Measurements from ENCODE around the gene POP7.
"Not testable (repeated sequence)": the region's sequence is repeated elsewhere in the genome, so short reads cannot be mapped to it uniquely, and the experiment has no call there.

Gene POP7

DNA sequence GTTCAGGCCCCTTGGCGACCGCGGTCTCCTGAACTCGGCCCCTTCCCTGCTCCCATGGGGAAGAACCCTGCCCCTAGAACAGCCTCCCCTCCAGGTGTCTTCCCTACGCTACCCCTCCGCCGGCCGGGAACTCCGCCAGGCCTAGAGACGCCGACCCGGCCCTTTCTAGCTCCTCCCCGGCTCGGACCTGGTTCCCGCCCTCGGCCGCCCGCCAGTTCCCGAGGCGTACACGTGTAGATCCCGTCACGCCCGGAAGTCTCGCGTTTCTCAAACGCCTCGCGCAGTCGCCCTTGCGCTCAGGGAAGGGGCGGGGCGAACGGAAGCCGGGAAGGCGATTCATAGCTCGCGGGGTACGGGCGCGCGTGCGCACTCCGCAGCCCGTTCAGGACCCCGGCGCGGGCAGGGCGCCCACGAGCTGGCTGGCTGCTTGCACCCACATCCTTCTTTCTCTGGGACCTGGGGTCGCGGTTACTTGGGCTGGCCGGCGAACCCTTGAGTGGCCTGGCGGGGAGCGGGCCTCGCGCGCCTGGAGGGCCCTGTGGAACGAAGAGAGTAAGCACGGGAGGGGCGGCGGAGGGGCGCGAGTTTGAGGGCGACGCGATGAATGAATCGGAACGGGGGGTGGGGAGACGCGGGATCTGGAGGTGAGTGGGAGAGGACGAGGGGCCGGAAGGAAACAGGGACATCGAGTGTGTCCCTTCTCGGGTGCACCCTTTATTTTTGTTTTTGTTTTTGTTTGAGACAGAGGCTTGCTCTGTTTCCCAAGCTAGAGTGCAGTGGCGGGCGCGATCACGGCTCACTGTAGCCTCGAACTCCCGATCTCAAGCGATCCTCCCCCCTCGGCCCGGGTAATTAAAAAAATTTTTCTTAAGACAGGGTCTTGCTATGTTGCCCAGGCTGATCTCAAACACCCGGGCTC lies at the start of gene POP7:
TSS of gene POP7 (plus strand) at position 369 of the 919 bp plus-strand sequence. CDS start 710 bp downstream, outside the sequence.
- peak; percentile 73 for DNase-seq (ENCODE audit: low read depth)

DNA sequence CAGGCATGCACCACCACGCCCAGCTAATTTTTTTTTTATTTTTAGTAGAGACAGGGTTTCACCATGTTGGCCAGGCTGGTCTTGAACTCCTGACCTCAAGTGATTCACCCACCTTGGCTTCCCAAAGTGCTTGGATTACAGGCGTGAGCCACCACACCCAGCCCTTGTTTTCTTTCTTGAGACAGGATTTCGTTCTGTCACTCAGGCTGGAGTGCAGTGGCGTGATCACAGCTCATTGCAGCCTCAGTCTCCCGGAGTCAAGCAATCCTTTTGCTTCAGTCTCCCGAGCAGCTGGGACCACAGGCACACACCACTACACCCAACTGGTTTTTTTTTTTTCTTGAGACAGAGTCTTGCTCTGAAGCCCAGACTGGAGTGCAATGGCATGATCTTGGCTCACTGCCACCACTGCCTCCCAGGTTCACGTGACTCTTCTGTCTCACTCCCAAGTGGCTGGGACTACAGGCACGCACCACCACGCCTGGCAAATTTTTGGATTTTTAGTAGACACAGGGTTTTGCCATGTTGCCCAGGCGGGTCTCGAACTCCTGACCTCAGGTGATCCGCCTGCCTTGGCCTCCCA lies 43.6 kb upstream of the POP7 start:
- not testable (repeated sequence) for DNase-seq (ENCODE audit: low read depth)

DNA sequence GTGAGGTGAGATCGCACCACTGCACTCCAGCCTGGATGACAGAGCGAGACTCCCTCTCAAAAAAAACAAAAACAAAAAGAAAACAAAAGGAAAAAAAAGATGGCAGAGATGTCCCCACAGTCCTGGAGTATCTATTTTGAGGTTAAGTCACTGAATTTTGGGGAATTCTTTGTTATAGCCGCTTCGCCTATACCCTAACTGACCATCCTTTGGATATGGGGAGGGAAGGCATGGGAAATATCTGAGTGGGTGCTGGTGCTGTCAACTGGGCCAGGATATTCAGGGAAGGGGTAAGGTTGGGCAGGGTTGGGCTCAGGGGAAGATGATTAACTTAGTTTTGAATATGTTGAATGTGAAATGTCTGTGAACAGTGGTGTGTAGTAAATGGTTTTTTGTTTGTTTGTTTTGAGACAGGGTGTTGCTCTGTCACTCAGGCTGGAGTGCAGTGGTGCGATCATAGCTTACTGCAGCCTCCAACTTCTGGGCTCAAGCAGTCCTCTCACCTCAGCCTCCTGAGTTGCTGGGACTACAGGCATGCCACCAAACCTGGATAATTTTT lies 40.7 kb upstream of the POP7 start:
- DNase-seq (ENCODE audit: low read depth), result no peak

DNA sequence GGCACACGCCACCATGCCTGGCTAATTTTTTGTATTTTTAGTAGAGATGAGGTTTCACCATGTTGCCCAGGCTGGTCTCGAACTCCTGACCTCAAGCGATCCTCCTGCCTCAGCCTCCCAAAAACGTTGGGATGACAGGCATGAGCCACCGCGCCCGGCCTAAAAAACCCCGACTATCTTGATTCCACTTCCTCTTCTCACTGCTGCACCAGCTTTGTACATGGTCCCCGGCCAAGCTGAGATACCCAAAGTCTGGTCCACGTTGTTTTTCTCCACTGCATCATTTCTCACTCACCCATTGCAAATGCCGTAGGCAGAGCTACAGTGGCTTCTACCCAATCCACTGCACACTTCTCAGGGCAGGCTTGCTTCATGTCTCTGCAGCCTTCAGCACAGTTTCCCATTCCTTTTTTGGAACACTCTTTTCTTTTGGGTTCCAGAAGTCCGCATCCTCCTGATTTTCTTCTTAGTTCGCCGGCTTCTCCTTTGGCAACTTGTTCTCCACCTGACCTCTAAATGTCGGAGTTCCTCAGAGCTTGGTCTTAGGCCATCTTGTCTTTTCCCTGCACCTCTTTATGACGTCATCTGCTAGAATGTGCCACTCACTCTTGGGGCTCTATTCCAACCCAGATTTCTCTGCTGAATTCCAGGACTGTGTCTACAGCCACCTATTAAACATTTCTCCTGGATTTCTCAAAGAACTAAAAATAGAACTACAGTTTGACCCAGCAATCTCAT lies 38.4 kb upstream of the POP7 start:
- no peak for DNase-seq (ENCODE audit: low read depth)

DNA sequence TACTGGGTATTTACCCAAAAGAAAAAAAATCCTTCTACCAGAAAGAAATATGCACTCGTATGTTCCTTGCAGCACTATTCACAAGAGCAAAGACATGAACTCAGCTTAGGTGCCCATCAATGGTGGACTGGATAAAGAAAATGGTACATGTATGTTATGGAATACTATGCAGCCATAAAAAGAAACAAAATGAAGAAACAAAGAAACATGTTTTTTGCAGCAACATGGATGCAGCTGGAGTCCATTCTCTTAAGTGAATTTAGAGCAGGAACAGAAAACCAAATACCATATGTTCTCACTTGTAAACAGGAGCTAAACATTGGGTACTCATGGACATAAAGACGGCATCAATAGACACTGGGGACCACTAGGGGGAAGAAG lies 37.9 kb upstream of the POP7 start:
- DNase-seq (ENCODE audit: low read depth), result no peak

DNA sequence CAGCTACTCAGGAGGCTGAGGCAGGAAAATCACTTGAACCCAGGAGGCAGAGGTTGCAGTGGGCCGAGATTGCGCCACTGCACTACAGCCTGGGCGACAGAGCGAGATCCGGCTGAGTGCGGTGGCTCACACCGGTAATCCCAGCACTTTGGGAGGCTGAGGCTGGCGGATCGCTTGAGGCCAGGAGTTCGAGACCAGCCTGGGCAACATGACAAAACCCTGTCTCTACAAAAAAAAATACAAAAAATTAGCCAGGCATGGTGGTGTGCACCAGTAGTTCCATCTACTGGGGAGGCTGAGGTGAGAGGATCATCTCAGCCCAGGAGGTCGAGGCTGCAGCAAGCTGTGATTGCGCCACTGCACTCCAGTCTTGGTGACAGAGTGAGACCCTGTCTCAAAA lies 36.8 kb upstream of the POP7 start:
- not testable (repeated sequence) for DNase-seq (ENCODE audit: low read depth)

DNA sequence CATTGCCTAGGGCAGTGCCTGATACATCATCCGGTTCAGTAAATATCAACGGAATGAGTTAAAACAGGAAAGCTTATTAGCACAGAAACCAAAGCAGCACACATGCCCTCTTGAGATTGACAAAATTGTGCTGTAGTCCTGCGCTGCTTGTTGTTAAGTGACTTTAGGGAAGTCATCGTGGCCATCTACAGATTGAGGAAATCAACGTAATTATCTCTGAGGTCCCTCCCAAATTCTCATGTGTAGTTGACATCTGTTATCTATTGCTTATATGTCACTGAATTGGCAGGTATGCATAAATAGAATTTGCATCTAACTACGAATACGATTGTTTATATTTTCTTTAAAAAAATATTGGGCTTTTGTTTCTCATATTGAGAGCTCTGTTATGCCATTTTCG lies 35.8 kb upstream of the POP7 start:
- no peak for DNase-seq (ENCODE audit: low read depth)

DNA sequence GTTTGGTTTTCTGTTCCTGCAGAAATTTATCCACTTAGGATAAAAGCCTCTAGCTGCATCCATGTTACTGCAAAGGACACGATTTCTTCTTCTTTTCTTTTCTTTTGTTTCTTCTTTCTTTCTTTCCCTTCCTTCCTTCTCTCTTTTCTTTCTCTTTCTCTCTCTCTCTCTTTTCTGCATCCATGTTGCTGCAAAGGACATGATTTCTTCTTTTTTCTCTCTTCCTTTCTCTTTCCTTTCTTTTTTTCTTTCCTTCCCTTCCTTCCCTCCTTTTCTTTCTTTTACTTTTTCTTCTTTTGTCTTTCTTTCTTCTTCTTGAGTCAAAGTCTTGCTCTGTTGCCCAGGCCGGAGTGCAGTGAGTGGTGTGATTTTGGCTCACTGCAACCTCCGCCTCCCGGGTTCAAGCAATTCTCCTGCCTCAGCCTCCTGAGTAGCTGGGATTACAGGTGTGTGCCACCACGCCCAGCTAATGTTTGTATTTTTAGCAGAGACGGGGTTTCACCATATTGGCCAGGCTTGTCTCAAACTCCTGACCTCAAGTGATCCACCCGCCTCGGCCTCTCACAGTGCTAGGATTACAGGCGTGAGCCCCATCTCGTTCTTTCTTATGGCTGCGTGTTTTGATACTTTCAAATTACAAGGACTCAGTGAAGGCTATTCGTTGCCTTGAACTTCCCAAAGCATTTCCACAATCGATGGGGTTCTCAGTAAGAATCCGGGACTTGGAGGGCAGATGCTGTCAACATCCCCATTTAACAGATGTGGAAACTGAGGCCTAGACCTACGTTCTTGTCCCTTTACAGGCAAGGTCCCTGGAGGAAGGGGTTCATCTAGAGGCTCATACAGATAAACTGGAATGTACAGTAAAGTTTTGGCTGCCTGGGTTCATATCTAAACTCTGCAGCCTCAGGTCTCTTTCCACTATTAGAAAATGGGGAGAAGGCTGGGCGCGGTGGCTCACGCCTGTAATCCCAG lies 34.3 kb upstream of the POP7 start:
- DNase-seq (ENCODE audit: low read depth), result no peak

DNA sequence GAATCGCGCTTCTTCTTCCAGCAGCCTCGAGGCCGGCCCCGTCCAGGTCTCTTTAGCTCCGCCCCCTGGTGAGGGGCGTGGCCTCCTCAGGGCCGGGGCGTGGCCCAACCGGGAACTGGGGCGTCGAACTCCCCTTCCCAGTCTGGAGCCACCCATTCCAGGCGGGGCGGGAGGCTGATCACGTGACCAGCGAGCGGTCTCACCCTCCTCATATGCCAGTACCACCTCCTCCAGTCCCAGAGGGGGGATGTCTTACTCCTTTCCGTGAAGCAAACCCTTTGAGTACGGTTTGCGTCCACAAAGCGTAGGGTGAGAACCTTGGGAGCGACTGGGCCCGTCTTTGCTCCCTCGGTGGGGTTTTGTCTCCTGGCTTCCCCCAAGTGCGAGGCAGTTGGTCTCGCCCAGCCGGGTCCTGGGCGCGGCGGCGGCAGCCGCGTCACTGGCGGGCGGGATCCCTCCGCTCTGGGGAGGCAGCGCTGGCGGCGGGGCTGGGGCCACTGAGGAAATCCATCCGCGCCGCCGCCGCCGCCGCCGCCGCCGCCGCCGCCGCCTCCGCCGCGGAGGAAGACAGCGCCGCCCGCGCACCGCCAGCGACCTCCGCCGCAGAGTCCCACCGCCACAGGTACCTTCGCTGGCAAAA lies 32.5 kb upstream of the POP7 start, which contains the start of gene GNB2:
TSS of gene GNB2 (plus strand) at position 439 of the 640 bp plus-strand sequence. CDS start 2,526 bp downstream, outside the sequence.
- DNase-seq (ENCODE audit: low read depth), result peak; percentile 93

DNA sequence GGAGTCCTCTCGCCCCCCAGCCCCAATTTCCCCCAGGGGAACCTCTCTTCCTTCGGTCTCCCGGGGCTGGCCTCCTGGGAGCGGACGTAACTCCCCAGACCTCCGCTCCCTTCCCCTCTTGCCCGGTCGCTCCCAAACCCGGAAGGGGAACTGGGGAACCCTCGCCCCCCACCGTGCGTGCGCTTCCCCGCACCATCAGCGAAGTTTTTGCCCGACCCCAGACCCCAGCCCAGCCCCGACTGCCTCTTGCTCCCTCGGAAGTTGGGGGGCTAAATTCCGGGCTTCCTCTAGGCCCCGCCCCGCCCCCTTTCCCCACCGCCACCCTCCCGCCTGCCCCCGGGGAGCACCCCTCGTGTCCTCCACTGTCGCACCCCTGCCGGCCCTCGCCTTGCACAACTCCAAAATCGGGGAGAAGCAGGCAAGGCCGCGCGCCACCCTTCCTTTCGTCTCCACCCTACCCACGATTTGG lies 31.9 kb upstream of the POP7 start:
- no peak for DNase-seq (ENCODE audit: low read depth)

DNA sequence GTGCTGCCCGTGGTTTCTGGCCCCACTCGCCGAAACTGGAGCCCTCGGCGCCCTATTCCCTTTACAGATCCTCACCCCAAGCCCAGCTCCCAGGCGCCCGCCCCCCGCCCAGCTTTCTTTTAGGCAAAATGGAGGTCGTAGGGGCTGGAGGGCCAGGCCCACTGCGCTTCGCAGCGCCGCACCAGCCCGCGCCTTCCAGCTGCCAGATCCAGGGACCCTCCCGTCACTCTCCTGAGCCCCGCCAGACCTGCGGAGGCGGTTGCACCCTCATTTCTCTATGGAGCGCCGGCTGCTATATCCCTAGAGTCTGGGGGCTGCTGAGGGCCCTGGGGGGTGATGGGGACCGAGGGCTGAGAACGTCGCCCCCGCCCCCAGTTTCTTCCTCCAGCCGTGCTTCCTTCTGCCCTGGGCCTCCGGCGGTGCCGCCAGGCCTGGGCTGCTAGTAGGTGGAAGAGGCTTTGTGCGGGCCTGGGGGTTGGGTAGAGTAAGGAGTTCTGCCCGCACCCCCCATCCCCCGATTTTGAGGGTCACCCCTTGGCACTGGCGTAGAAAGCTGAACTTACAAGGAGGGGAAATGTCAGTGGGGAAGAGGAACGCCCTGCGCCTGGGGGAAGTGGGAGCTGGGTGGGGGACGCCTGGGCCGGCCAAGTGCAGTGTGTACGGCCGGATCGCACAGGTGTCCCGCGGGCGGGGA lies 31.4 kb upstream of the POP7 start:
- no peak for DNase-seq (ENCODE audit: low read depth)

DNA sequence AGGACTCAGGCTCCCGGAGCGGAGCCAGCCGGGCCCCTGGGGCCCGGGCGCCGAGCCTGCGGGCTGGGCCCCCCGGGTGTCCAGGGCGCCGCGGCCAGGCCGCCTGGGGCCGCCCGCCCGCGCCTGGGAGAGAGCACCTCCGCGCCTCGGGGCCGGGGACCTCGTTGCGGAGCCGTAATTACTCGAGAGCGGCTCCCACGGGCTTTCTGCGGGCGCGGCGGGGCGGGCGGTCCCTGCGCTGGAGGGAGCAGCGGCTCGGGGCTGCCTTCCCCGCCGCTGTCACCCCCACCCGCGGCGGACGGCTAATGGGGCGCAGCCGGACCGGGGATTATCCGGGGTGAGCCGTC lies 30.8 kb upstream of the POP7 start:
- DNase-seq (ENCODE audit: low read depth), result no peak

DNA sequence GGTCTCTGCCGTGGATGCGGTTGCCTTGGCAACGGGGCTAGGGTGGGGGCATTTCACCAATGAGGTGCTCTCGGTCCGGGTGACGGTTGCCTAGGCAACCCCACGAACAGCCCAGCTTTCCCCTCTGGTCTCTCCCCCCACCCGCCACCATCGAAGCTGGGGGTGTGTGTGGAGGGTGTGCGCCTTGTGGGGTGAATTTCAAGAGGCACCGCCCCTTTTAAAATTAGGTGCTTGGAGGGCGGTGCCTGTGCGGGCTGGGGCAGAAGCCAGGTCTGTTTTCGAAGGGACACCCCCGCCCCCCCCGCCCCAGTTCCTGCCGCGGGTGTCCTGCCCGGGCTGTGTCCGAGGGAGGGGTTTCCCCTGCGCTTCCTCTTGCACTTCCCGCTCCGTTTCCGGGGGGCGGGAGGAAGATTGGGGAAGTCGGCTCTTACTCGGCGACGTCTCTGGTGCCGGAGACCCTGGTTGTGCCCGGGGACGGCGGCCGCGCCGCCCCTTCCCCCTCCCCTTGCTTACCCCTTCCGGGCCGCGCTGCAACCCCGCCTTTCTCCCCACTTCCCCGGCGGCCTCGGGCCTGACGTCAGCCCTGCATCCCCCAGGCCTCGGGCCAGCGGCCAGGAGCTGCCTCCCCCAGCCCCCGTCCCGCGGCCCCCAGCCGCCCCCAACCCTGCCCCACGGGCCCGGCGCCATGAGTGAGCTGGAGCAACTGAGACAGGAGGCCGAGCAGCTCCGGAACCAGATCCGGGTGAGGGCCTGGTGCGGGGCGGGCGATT lies 30.2 kb upstream of the POP7 start:
- DNase-seq (ENCODE audit: low read depth), result no peak

DNA sequence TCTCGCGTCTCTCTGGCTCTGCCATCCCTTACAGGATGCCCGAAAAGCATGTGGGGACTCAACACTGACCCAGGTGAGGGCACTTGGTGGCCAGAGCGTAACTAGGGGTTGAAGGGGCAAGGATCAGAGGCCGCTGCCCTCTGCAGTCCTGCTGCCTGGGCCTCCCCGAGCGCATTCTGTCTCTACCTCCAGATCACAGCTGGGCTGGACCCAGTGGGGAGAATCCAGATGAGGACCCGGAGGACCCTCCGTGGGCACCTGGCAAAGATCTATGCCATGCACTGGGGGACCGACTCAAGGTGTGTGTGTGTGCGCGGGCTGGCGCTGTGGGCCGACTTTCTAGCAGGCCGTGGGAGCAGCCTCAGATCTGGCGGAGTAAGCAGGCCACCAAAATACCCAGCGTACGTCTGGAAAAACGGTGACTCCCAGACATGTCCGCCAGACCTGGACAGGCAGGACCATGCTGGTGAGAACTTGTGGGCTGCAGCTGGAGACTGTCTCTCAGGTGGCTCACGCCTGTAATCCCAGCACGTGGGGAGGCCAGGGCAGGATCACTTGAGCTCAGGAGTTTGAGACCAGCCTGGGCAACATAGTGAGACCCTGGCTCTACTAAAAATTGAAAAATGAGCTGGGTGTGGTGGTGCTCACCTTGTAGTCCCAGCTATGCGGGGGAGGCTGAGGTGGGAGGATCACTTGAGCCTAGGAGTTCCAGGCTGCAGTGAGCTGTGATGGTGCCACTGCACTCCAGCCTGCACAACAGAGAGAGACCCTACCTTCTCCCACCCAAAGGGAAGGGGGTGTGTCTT lies 29.2 kb upstream of the POP7 start:
- DNase-seq (ENCODE audit: low read depth), result no peak

DNA sequence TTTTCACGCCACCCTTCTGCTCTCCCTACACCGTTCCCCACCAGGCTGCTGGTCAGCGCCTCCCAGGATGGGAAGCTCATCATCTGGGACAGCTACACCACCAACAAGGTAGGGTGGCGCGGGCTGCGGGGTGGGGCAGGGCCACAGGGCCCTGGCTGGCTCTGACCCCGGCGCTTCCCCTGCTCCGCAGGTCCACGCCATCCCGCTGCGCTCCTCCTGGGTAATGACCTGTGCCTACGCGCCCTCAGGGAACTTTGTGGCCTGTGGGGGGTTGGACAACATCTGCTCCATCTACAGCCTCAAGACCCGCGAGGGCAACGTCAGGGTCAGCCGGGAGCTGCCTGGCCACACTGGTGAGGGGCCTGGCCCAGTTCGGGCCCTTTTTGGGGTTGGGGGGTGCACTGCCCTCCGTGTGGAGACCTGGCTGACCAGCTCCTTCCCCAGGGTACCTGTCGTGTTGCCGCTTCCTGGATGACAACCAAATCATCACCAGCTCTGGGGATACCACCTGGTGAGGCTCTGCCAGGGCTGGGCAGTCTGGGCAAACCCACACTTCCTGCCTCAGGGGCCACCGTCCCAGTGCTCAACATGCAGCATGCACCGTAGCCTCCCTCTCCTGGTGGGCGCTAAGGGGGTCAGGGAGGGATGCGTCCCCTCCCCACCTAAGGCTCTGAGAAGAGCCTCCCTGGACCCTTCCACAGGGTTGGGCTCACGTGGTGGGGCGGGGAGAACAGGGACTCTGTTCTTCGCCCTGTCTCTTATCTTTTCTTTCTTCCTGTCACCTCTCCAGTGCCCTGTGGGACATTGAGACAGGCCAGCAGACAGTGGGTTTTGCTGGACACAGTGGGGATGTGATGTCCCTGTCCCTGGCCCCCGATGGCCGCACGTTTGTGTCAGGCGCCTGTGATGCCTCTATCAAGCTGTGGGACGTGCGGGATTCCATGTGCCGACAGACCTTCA lies 28.3 kb upstream of the POP7 start:
- no peak for DNase-seq (ENCODE audit: low read depth)

DNA sequence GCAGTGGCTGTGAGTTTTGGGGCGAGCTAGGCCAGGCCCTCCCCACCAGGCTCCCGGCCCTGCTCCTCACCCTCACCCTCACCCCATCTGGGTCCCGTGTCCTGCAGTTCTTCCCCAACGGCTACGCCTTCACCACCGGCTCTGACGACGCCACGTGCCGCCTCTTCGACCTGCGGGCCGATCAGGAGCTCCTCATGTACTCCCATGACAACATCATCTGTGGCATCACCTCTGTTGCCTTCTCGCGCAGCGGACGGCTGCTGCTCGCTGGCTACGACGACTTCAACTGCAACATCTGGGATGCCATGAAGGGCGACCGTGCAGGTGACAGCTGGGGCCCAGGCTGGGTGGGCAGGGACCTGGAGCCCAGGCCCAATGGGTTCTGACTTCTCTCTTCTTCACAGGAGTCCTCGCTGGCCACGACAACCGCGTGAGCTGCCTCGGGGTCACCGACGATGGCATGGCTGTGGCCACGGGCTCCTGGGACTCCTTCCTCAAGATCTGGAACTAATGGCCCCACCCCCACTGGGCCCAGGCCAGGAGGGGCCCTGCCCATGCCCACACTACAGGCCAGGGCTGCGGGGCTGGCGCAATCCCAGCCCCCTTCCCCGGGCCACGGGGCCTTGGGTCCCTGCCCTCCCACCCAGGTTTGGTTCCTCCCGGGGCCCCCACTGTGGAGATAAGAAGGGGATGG lies 27.5 kb upstream of the POP7 start:
- DNase-seq (ENCODE audit: low read depth), result no peak
